ENCODE results near the gene UMODL1. TPM values are rescaled to one million over a fixed set of nuclear protein-coding genes. Genes with fewer than 3 reads are reported as not detected.
"Not testable (repeated sequence)": the region's sequence is repeated elsewhere in the genome, so short reads cannot be mapped to it uniquely, and the experiment has no call there.

The UMODL1 gene
- total RNA-seq, 1 donor from 2014 or later = not detected

- no peak for DNase-seq (ENCODE audit: low read depth)
- Histone ChIP-seq H3K36me3 (ENCODE audit: control insufficient read depth, insufficient read depth, low read length) (no peaks in the 10 kb centered on the region), H3K4me3 (ENCODE audit: low read depth, low read length) (no peak overlapping the region), H3K27me3 (ENCODE audit: control insufficient read depth, insufficient read depth, low read length) (peaks cover 24% of the 10 kb centered on the region)
- TF ChIP-seq CTCF (IDR thresholded peaks at IDR 0.05; ENCODE audit: insufficient read depth, low read length, poor library complexity, severe bottlenecking) = no peak
Observed at GRCh38 chr21:42114646-42115045, 43.5 kb downstream of the UMODL1 start.

- H3K27me3 ChIP-seq (ENCODE audit: control insufficient read depth, insufficient read depth, low read length) = peaks cover 27% of the 10 kb centered on the region
- no peaks in the 10 kb centered on the region for H3K36me3 ChIP-seq (ENCODE audit: control insufficient read depth, insufficient read depth, low read length)
- TF ChIP-seq CTCF (IDR thresholded peaks at IDR 0.05; ENCODE audit: insufficient read depth, low read length, poor library complexity, severe bottlenecking) = no peak
- DNase-seq (ENCODE audit: low read depth) = no peak
- no peak overlapping the region for H3K4me3 ChIP-seq (ENCODE audit: low read depth, low read length)
Observed at GRCh38 chr21:42115136-42115683, 44.1 kb downstream of the UMODL1 start.

- DNase-seq (ENCODE audit: low read depth); H3K4me3 ChIP-seq (ENCODE audit: low read depth, low read length); H3K36me3 ChIP-seq (ENCODE audit: control insufficient read depth, insufficient read depth, low read length): not testable (repeated sequence)
- H3K27me3 ChIP-seq (ENCODE audit: control insufficient read depth, insufficient read depth, low read length) = peaks cover 34% of the 10 kb centered on the region
Observed at GRCh38 chr21:42116551-42116950, 45.4 kb downstream of the UMODL1 start.

- Histone ChIP-seq H3K27me3 (ENCODE audit: control insufficient read depth, insufficient read depth, low read length) (peaks cover 34% of the 10 kb centered on the region), H3K4me3 (ENCODE audit: low read depth, low read length) (no peak overlapping the region), H3K36me3 (ENCODE audit: control insufficient read depth, insufficient read depth, low read length) (no peaks in the 10 kb centered on the region)
- peak; percentile 85 for TF ChIP-seq CTCF (IDR thresholded peaks at IDR 0.05; ENCODE audit: insufficient read depth, low read length, poor library complexity, severe bottlenecking)
- DNase-seq (ENCODE audit: low read depth) = no peak
Observed at GRCh38 chr21:42117229-42117966, 46.3 kb downstream of the UMODL1 start.

GRCh38 chr21:42117967-42118780 lies 47.1 kb downstream of the UMODL1 start:
- TF ChIP-seq CTCF (IDR thresholded peaks at IDR 0.05; ENCODE audit: insufficient read depth, low read length, poor library complexity, severe bottlenecking) = no peak
- DNase-seq (ENCODE audit: low read depth) = no peak
- no peak overlapping the region for H3K4me3 ChIP-seq (ENCODE audit: low read depth, low read length)
- H3K27me3 ChIP-seq (ENCODE audit: control insufficient read depth, insufficient read depth, low read length) = peaks cover 32% of the 10 kb centered on the region
- H3K36me3 ChIP-seq (ENCODE audit: control insufficient read depth, insufficient read depth, low read length) = no peaks in the 10 kb centered on the region

- peaks cover 29% of the 10 kb centered on the region for H3K27me3 ChIP-seq (ENCODE audit: control insufficient read depth, insufficient read depth, low read length)
- no peak for TF ChIP-seq CTCF (IDR thresholded peaks at IDR 0.05; ENCODE audit: insufficient read depth, low read length, poor library complexity, severe bottlenecking)
- DNase-seq (ENCODE audit: low read depth) = no peak
- H3K36me3 ChIP-seq (ENCODE audit: control insufficient read depth, insufficient read depth, low read length) = no peaks in the 10 kb centered on the region
- H3K4me3 ChIP-seq (ENCODE audit: low read depth, low read length) = no peak overlapping the region
Observed at GRCh38 chr21:42118901-42119300, 47.8 kb downstream of the UMODL1 start.
